Endothelial cell of umbilical vein (primary cell): Measurements from ENCODE around the gene EIF2AK3.

ENCODE experiments used
- EZH2 ChIP-seq: IDR thresholded peaks from 2 replicates; pipeline ENCODE4 v1.6.1; 2012; ENCODE audit warnings: borderline replicate concordance, low read depth, mild to moderate bottlenecking, moderate library complexity, low read length, inconsistent platforms; ENCODE audit not compliant: severe bottlenecking
- JUN ChIP-seq: IDR thresholded peaks from 2 replicates; pipeline ENCODE4 v1.6.1; 2011; ENCODE audit warnings: borderline replicate concordance, low read depth; ENCODE audit not compliant: insufficient read length, insufficient read depth
- MYC ChIP-seq: IDR thresholded peaks from one replicate; pipeline ENCODE4 v1.6.1; 2011; ENCODE audit warnings: mild to moderate bottlenecking, low read depth, low read length
- POLR2A ChIP-seq: IDR thresholded peaks from 2 replicates; pipeline ENCODE4 v1.6.1; 2012; ENCODE audit warnings: low read depth, mild to moderate bottlenecking, control low read depth, low read length
- POLR2AphosphoS5 ChIP-seq: IDR thresholded peaks from 2 replicates; pipeline ENCODE4 v1.6.1; 2012; ENCODE audit warnings: low read depth, mild to moderate bottlenecking, control low read depth, low read length, moderate library complexity; ENCODE audit not compliant: insufficient read depth
- TF ChIP-seq, protein P1 (sequence below), 2 donors: IDR thresholded peaks; 1 replicate in 1 of 2; 2 replicates in 1 of 2; pipeline ENCODE4 v1.5.1; 2011; ENCODE audit warnings: low read length in 2 of 2, mild to moderate bottlenecking in 2 of 2, moderate library complexity in 2 of 2, control low read depth in 1 of 2, inconsistent platforms in 1 of 2, low read depth in 1 of 2; ENCODE audit not compliant: insufficient read depth in 1 of 2; ENCODE audit errors: extremely low read depth in 1 of 2
- TF ChIP-seq, protein P2 (sequence below): IDR thresholded peaks from 2 replicates; pipeline ENCODE4 v1.6.1; 2011; ENCODE audit not compliant: insufficient read depth, insufficient read length

DNA sequence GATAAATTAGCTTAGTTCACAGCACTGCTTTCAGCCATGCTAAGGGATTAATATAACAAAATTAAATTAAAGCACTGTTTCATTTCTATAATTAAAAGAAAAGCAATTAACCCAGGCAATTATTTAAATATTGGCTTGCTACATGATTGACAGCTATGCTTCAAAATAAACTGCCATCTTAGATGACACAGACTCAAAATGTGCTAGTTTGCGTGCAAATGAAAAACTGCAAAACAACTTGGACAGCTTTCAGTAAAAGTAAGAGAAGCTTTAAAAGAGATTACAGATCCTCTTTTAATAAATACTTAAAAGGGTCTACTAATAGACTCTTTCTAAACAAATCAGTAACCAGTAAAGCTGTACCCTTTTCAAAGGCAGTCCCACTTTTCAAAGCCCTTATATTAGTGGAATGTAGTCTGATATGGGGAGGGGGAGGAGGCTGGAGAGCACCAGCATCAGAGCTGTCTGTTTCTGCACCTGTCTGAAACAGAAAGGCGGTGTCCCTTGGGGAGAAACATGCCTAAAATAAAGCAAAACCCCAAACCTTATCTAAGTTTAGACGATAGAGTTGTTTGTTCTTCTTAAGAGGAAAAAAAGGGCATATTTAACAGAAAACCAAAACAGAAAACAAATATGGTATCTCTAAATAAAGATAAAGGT lies 20.8 kb downstream of the EIF2AK3 start:
- TF ChIP-seq, protein P1, sequence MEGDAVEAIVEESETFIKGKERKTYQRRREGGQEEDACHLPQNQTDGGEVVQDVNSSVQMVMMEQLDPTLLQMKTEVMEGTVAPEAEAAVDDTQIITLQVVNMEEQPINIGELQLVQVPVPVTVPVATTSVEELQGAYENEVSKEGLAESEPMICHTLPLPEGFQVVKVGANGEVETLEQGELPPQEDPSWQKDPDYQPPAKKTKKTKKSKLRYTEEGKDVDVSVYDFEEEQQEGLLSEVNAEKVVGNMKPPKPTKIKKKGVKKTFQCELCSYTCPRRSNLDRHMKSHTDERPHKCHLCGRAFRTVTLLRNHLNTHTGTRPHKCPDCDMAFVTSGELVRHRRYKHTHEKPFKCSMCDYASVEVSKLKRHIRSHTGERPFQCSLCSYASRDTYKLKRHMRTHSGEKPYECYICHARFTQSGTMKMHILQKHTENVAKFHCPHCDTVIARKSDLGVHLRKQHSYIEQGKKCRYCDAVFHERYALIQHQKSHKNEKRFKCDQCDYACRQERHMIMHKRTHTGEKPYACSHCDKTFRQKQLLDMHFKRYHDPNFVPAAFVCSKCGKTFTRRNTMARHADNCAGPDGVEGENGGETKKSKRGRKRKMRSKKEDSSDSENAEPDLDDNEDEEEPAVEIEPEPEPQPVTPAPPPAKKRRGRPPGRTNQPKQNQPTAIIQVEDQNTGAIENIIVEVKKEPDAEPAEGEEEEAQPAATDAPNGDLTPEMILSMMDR (IDR thresholded peaks at IDR 0.05; ENCODE audit: extremely low read depth in 1 of 2, insufficient read depth in 1 of 2, low read depth in 1 of 2, low read length in 2 of 2), result no peak
- TF ChIP-seq EZH2, result no peak
- TF ChIP-seq, protein P2, sequence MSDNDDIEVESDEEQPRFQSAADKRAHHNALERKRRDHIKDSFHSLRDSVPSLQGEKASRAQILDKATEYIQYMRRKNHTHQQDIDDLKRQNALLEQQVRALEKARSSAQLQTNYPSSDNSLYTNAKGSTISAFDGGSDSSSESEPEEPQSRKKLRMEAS, result no peak
- TF ChIP-seq MYC, result no peak
- TF ChIP-seq POLR2AphosphoS5, result no peak
- TF ChIP-seq POLR2A, result no peak
- no peak for TF ChIP-seq JUN
